ENCODE data around the gene SRD5A1.

DNA sequence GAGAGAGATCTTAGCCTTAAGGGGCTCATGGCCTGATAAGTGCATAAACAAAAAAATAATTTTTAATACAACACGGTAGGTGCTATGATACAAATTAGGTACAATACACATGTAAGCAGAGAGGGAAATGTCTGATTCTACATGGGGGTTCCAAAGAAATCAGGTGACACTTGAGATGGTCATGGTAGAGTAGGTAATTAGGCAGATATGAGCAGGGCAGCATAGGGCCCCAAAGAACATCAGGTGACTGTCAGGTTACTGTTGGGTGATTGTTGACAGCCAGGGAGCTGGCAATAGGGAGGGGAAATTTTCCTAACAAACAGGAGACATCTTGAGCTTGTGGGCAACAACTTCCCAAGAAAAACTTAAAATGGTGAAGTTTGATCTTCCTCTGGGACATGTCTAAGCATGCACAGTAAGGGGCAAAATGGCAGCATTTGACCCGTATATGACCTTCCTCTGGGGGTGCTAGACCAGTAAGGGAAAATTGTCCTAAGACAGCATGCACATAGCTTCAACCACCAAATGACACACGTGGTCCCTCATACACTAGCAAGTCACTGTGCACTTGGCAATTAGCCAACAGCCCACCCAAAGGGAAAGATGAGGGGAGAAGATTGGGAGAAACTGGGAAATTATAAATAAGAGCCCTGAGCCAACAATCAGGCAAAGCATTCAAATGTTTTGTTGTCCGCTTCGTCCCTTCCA is 42.7 kb downstream of the SRD5A1 start:
- TF ChIP-seq, protein P1, sequence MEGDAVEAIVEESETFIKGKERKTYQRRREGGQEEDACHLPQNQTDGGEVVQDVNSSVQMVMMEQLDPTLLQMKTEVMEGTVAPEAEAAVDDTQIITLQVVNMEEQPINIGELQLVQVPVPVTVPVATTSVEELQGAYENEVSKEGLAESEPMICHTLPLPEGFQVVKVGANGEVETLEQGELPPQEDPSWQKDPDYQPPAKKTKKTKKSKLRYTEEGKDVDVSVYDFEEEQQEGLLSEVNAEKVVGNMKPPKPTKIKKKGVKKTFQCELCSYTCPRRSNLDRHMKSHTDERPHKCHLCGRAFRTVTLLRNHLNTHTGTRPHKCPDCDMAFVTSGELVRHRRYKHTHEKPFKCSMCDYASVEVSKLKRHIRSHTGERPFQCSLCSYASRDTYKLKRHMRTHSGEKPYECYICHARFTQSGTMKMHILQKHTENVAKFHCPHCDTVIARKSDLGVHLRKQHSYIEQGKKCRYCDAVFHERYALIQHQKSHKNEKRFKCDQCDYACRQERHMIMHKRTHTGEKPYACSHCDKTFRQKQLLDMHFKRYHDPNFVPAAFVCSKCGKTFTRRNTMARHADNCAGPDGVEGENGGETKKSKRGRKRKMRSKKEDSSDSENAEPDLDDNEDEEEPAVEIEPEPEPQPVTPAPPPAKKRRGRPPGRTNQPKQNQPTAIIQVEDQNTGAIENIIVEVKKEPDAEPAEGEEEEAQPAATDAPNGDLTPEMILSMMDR (IDR thresholded peaks at IDR 0.05) = no peak
- no peak for TF ChIP-seq POLR2A (IDR thresholded peaks at IDR 0.05)

Measured in uterus (tissue), 2 donors.